ENCODE measurements around the gene MRPL48. TPM values are rescaled to one million over a fixed set of nuclear protein-coding genes. Genes with fewer than 3 reads are reported as not detected.

The MRPL48 gene
- total and polyA plus RNA-seq, 2 of the 8 experiments (the other 6 are each of a cell fraction or from before 2014, with no cell fraction given): 34.9 to 59.9 TPM

- TF ChIP-seq TBP (IDR thresholded peaks at IDR 0.05; ENCODE audit: low read depth, low read length) (no peak), BRCA1 (IDR thresholded peaks at IDR 0.05; ENCODE audit: low read depth, low read length) (no peak), CHD7 (IDR thresholded peaks at IDR 0.05; ENCODE audit: insufficient replicate concordance, low read length) (no peak), NANOG (IDR thresholded peaks at IDR 0.05; ENCODE audit: insufficient read depth, low read depth, low read length, poor library complexity, severe bottlenecking) (no peak)
Observed at GRCh38 chr11:73894725-73895335, 107.2 kb downstream of the MRPL48 start (continued).
